ENCODE data around the gene AMZ2.

Gene AMZ2

DNA sequence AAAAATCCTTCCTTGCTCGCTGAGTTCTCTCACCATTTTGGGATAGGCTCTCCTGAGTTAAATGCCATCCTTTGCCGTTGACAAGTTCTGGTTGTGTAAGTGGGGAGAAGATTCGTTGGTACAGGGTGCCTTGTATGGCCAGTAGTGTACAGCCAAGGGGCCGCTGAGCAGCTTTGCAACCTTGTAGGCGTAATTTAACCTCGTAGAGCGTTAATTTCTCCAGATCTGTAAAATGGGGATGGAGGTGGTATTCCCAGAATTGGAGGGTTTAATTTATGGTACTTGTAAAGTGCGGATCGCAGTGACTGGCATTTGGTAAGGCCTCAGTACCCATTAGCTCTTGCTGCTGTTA lies 44.8 kb downstream of the AMZ2 start:
- no peaks in the 10 kb centered on the region for H3K36me3 ChIP-seq (ENCODE audit: control insufficient read depth in 2 of 2, insufficient read depth in 2 of 2, low read length in 2 of 2)
- H3K4me1 ChIP-seq (ENCODE audit: control insufficient read depth, insufficient read depth, low read length), result peaks cover 21% of the 10 kb centered on the region
- no peak overlapping the region for H3K27ac ChIP-seq (ENCODE audit: low read length)
- peaks cover 50 to 58% of the 10 kb centered on the region in 2 donors for H3K27me3 ChIP-seq (ENCODE audit: control insufficient read depth in 1 of 2, insufficient read depth in 2 of 2, low read length in 2 of 2)
- no peak overlapping the region for H3K9ac ChIP-seq (ENCODE audit: low read length in 2 of 2)
- H3K4me3 ChIP-seq (ENCODE audit: low read length in 2 of 2), result peak overlapping the region; percentile 55 to 76
- H3K9me3 ChIP-seq (ENCODE audit: control insufficient read depth in 2 of 2, low read length in 2 of 2), result no peaks in the 10 kb centered on the region

DNA sequence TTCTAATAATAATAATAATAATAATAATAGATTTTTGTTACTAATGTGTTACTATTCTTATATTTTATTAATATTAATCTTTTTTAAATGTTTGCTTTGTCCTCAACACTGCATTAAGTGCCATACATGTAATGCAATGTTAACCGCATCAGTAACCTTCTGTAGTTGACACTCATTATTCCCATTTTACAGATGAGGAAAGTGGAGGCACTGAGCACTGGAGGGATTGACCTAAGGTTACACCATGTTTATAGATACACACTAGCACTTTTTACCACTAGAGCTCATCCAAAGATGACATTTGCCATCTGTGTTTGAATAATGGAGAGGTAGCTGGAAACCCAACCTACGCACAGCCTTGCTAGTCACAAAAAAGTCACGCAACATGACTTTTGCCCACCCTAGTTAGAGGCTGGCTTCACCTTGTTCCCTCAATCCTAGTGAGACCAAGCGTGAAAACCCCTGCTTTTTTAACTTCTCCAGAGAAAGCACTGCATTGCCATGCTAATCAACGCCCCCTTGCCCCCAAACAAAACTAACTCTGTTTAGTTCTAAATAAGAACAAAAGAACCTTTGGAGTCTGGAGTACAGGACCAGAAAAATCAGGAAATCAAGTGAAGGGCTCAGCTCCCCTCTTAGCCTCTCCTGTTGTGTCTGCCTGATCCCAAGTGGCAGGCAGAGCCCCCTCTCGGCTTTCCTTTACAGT lies 45.8 kb downstream of the AMZ2 start:
- Histone ChIP-seq H3K9ac (ENCODE audit: low read length in 2 of 2) (no peak overlapping the region), H3K4me3 (ENCODE audit: low read length in 2 of 2) (no peak overlapping the region), H3K27me3 (ENCODE audit: control insufficient read depth in 1 of 2, insufficient read depth in 2 of 2, low read length in 2 of 2) (peaks cover 50 to 58% of the 10 kb centered on the region in 2 donors), H3K36me3 (ENCODE audit: control insufficient read depth in 2 of 2, insufficient read depth in 2 of 2, low read length in 2 of 2) (no peaks in the 10 kb centered on the region), H3K4me1 (ENCODE audit: control insufficient read depth, insufficient read depth, low read length) (peaks cover 21% of the 10 kb centered on the region), H3K27ac (ENCODE audit: low read length) (no peak overlapping the region), H3K9me3 (ENCODE audit: control insufficient read depth in 2 of 2, low read length in 2 of 2) (no peaks in the 10 kb centered on the region)

DNA sequence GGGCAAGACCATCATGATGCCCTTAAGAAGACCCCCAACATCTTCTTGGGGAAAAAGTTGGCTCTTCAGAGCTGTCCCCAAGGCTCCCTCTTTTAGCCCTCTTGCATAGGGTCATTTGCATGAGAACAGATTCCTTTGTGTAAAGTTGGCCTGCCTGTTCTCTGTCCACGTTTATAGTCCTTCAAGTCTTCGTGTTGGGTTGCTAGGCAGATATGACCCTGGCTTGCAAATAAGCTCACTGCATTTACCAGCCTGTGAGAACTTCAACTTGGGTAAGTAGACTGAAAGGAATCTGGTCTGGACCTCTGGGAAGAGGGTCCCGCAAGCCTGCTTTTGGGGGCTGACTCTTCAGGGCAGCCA lies 46.3 kb downstream of the AMZ2 start:
- Histone ChIP-seq H3K9ac (ENCODE audit: low read length in 2 of 2) (no peak overlapping the region), H3K36me3 (ENCODE audit: control insufficient read depth in 2 of 2, insufficient read depth in 2 of 2, low read length in 2 of 2) (no peaks in the 10 kb centered on the region), H3K9me3 (ENCODE audit: control insufficient read depth in 2 of 2, low read length in 2 of 2) (no peaks in the 10 kb centered on the region), H3K4me1 (ENCODE audit: control insufficient read depth, insufficient read depth, low read length) (peaks cover 21% of the 10 kb centered on the region), H3K27me3 (ENCODE audit: control insufficient read depth in 1 of 2, insufficient read depth in 2 of 2, low read length in 2 of 2) (peaks cover 50 to 58% of the 10 kb centered on the region in 2 donors), H3K4me3 (ENCODE audit: low read length in 2 of 2) (no peak overlapping the region), H3K27ac (ENCODE audit: low read length) (no peak overlapping the region)

DNA sequence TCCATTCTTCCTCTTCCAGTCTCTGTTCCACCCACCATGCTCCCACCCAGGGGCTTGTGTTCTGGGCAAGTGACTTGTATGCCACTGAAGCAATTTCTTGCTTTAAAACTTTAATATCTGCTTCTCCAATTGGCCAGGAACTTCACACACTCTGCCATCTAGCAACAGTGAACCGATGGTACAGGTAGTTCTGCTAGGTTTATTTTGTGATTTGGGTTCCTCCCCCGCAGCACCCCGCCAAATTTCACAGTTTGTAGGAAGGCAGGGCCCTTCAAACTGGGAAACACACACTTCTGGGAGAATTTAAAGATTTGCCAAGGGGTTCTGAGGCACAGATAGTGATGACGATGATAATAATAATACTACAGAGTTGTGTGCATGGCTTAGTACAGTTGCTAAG lies 46.8 kb downstream of the AMZ2 start:
- Histone ChIP-seq H3K9me3 (ENCODE audit: control insufficient read depth in 2 of 2, low read length in 2 of 2) (no peaks in the 10 kb centered on the region), H3K9ac (ENCODE audit: low read length in 2 of 2) (no peak overlapping the region), H3K4me3 (ENCODE audit: low read length in 2 of 2) (no peak overlapping the region), H3K4me1 (ENCODE audit: control insufficient read depth, insufficient read depth, low read length) (peaks cover 21% of the 10 kb centered on the region), H3K27ac (ENCODE audit: low read length) (no peak overlapping the region), H3K27me3 (ENCODE audit: control insufficient read depth in 1 of 2, insufficient read depth in 2 of 2, low read length in 2 of 2) (peaks cover 50 to 56% of the 10 kb centered on the region in 2 donors), H3K36me3 (ENCODE audit: control insufficient read depth in 2 of 2, insufficient read depth in 2 of 2, low read length in 2 of 2) (no peaks in the 10 kb centered on the region)

GRCh38 chr17:68295086-68295485 lies 47.2 kb downstream of the AMZ2 start:
- H3K27ac ChIP-seq (ENCODE audit: low read length), result no peak overlapping the region
- H3K9ac ChIP-seq (ENCODE audit: low read length in 2 of 2), result no peak overlapping the region
- no peaks in the 10 kb centered on the region for H3K9me3 ChIP-seq (ENCODE audit: control insufficient read depth in 2 of 2, low read length in 2 of 2)
- H3K4me1 ChIP-seq (ENCODE audit: control insufficient read depth, insufficient read depth, low read length), result peaks cover 21% of the 10 kb centered on the region
- no peak overlapping the region for H3K4me3 ChIP-seq (ENCODE audit: low read length in 2 of 2)
- H3K36me3 ChIP-seq (ENCODE audit: control insufficient read depth in 2 of 2, insufficient read depth in 2 of 2, low read length in 2 of 2), result no peaks in the 10 kb centered on the region
- H3K27me3 ChIP-seq (ENCODE audit: control insufficient read depth in 1 of 2, insufficient read depth in 2 of 2, low read length in 2 of 2), result peaks cover 47 to 54% of the 10 kb centered on the region in 2 donors

- Histone ChIP-seq H3K36me3 (ENCODE audit: control insufficient read depth in 2 of 2, insufficient read depth in 2 of 2, low read length in 2 of 2) (no peaks in the 10 kb centered on the region), H3K27ac (ENCODE audit: low read length) (no peak overlapping the region), H3K27me3 (ENCODE audit: control insufficient read depth in 1 of 2, insufficient read depth in 2 of 2, low read length in 2 of 2) (peaks cover 41% of the 10 kb centered on the region in 2 donors), H3K4me3 (ENCODE audit: low read length in 2 of 2) (no peak overlapping the region), H3K9me3 (ENCODE audit: control insufficient read depth in 2 of 2, low read length in 2 of 2) (no peaks in the 10 kb centered on the region), H3K9ac (ENCODE audit: low read length in 2 of 2) (no peak overlapping the region), H3K4me1 (ENCODE audit: control insufficient read depth, insufficient read depth, low read length) (peaks cover 11% of the 10 kb centered on the region)
Observed at GRCh38 chr17:68296217-68297191, 48.7 kb downstream of the AMZ2 start.

DNA sequence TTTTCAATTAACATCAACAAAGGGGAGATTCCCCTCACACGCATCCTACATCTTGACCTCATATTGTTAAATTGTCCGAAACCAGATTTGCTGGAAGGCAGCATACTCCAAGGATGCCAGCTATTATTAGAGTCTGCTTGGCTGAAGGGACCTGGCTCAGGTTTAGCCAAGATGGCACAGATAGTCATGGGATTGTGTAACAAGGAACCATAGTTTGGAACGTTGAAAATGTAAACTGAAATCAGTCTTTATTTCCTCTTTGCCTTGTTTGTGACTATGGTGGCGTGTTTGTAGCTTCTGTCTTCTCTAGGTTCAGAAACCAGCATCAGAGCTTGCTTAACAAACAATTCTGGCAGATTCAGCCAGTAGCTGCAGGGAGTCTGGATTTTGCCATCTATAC lies 49.4 kb downstream of the AMZ2 start:
- Histone ChIP-seq H3K27me3 (ENCODE audit: control insufficient read depth in 1 of 2, insufficient read depth in 2 of 2, low read length in 2 of 2) (peaks cover 34 to 41% of the 10 kb centered on the region in 2 donors), H3K27ac (ENCODE audit: low read length) (no peak overlapping the region)

GRCh38 chr17:68298601-68299000 lies 50.8 kb downstream of the AMZ2 start:
- Histone ChIP-seq H3K9me3 (ENCODE audit: control insufficient read depth in 2 of 2, low read length in 2 of 2) (peaks cover 0 to 3% of the 10 kb centered on the region in 2 donors), H3K4me3 (ENCODE audit: low read length in 2 of 2) (no peak overlapping the region), H3K36me3 (ENCODE audit: control insufficient read depth in 2 of 2, insufficient read depth in 2 of 2, low read length in 2 of 2) (no peaks in the 10 kb centered on the region), H3K27me3 (ENCODE audit: control insufficient read depth in 1 of 2, insufficient read depth in 2 of 2, low read length in 2 of 2) (peaks cover 22 to 29% of the 10 kb centered on the region in 2 donors), H3K27ac (ENCODE audit: low read length) (no peak overlapping the region), H3K9ac (ENCODE audit: low read length in 2 of 2) (no peak overlapping the region), H3K4me1 (ENCODE audit: control insufficient read depth, insufficient read depth, low read length) (no peaks in the 10 kb centered on the region)

More for the DNA sequence above, 49.4 kb downstream of the AMZ2 start:
- no peaks in the 10 kb centered on the region for H3K36me3 ChIP-seq (ENCODE audit: control insufficient read depth in 2 of 2, insufficient read depth in 2 of 2, low read length in 2 of 2)
- peaks cover 5% of the 10 kb centered on the region for H3K4me1 ChIP-seq (ENCODE audit: control insufficient read depth, insufficient read depth, low read length)
- H3K9me3 ChIP-seq (ENCODE audit: control insufficient read depth in 2 of 2, low read length in 2 of 2), result peaks cover 0 to 3% of the 10 kb centered on the region in 2 donors
- no peak overlapping the region for H3K4me3 ChIP-seq (ENCODE audit: low read length in 2 of 2)
- H3K9ac ChIP-seq (ENCODE audit: low read length in 2 of 2), result no peak overlapping the region

DNA sequence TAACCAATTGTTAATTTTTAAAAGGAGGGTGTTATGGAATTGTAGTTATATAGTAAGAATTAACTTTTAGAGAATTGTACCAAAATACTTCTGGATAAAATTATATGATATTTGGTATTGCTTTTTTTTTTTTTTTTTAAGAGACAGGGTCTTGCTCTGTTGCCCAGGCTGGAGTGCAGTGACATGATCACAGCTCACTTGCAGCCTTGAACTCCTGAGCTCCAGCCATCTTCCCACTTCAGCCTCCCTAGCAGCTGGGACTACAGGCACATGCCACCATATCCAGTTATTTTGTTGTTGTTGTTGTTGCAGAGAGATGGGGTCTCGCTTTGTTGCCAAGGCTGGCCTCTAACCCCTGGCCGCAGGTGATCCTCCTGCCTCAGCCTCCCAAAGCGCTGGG lies 52.0 kb downstream of the AMZ2 start:
- no peak overlapping the region for H3K9ac ChIP-seq (ENCODE audit: low read length in 2 of 2)
- H3K36me3 ChIP-seq (ENCODE audit: control insufficient read depth in 2 of 2, insufficient read depth in 2 of 2, low read length in 2 of 2), result no peaks in the 10 kb centered on the region
- peaks cover 0 to 3% of the 10 kb centered on the region in 2 donors for H3K9me3 ChIP-seq (ENCODE audit: control insufficient read depth in 2 of 2, low read length in 2 of 2)
- H3K4me3 ChIP-seq (ENCODE audit: low read length in 2 of 2), result no peak overlapping the region
- no peaks in the 10 kb centered on the region for H3K4me1 ChIP-seq (ENCODE audit: control insufficient read depth, insufficient read depth, low read length)
- peaks cover 9 to 17% of the 10 kb centered on the region in 2 donors for H3K27me3 ChIP-seq (ENCODE audit: control insufficient read depth in 1 of 2, insufficient read depth in 2 of 2, low read length in 2 of 2)
- no peak overlapping the region for H3K27ac ChIP-seq (ENCODE audit: low read length)

DNA sequence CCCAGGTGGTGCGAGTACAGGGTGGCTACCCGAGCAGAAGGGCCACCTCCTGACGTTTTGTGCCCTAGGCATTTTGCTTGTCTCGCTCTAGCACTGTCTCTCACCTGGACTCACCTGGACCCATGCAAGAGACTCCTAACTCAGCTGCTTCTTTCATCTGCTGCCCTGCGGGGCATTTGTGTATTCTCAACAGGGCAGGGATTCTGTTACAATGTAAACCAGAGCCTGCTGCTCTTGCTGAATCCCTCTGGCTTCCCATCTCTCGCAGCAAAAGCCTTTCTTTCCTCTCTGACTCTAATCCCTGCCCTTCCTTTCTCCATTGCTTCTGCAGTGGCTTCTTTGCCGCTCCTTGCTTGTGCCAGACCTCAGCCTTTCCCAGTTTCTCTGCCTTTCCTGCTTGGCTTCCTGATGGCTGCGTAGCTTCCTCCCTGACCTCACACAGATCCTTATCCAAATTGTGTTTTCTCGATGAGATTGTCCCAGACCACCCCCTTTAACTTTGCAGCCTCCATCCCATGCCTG lies 53.7 kb downstream of the AMZ2 start:
- no peak overlapping the region for H3K27ac ChIP-seq (ENCODE audit: low read length)
- no peaks in the 10 kb centered on the region for H3K4me1 ChIP-seq (ENCODE audit: control insufficient read depth, insufficient read depth, low read length)
- no peaks in the 10 kb centered on the region for H3K36me3 ChIP-seq (ENCODE audit: control insufficient read depth in 2 of 2, insufficient read depth in 2 of 2, low read length in 2 of 2)
- H3K27me3 ChIP-seq (ENCODE audit: control insufficient read depth in 1 of 2, insufficient read depth in 2 of 2, low read length in 2 of 2), result peaks cover 2 to 8% of the 10 kb centered on the region in 2 donors
- no peak overlapping the region for H3K4me3 ChIP-seq (ENCODE audit: low read length in 2 of 2)
- no peak overlapping the region for H3K9ac ChIP-seq (ENCODE audit: low read length in 2 of 2)
- peaks cover 0 to 3% of the 10 kb centered on the region in 2 donors for H3K9me3 ChIP-seq (ENCODE audit: control insufficient read depth in 2 of 2, low read length in 2 of 2)

All from stomach smooth muscle (tissue), 2 donors.